ENCODE results near the gene TNFRSF11A. TPM values are rescaled to one million over a fixed set of nuclear protein-coding genes. Genes with fewer than 3 reads are reported as not detected.

Gene TNFRSF11A
- total and polyA plus RNA-seq, 7 experiments from 2014 or later: 0.16 to 22.2 (median 0.68) TPM; not detected in 2

DNA sequence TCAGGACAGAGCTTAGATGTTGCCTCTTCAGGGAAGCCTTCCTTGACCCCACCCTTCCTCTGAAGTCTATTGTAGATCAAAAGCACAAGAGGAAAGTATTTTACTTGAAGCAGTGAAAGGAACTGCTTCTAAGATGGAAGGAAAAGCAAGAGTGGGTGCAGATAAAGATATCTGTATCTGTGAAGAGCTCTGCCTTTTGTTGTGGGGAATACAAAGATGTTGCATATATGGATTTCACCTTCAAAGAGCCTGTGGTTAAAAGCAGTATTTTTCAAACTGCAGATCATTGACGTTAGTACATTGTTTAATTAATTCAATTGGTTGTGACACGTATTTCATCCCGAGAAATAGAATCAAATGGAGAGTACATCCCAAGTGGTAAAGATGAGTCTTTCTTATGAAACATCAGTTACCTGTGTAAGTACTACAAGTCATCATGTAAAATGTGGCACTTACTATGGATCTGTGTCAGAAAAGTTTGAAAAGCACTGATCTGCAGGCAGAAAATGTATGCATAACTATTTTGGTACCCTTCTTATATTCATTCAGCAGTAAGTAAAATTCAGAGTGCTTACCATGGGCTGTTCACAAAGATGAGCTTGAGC, 24.6 kb upstream of the TNFRSF11A start:
- Histone ChIP-seq H3K4me1 (ENCODE audit: control insufficient read depth in 2 of 2, insufficient read depth in 2 of 2, low read length in 2 of 2) (peaks cover 0 to 8% of the 10 kb centered on the region in 2 donors), H3K27me3 (ENCODE audit: control insufficient read depth in 2 of 2, insufficient read depth in 2 of 2, low read length in 2 of 2) (no peaks in the 10 kb centered on the region), H3K36me3 (ENCODE audit: control insufficient read depth in 2 of 3, insufficient read depth in 3 of 3, low read length in 3 of 3) (peaks cover 0 to 18% (median 12%) of the 10 kb centered on the region in 3 experiments), H3K27ac (ENCODE audit: low read depth, low read length) (no peak overlapping the region), H3K9me3 (ENCODE audit: control insufficient read depth in 2 of 3, low read length in 3 of 3) (no peaks in the 10 kb centered on the region), H3K4me3 (ENCODE audit: low read length) (no peak overlapping the region)
- ChIA-PET CTCF (interaction anchor here (1.0 to 1.4 kb wide), 2 partner anchors 118 to 125 kb away, joined by 4 to 5 read pairs; no protein-coding TSS in a partner anchor), POLR2A (interaction anchor here (0.6 kb wide), 1 partner anchor 121 kb away, joined by 3 read pairs; no protein-coding TSS in a partner anchor)
- Mint-ChIP-seq H3K4me1 (peaks cover 8 to 33% (median 30%) of the 10 kb centered on the region in 7 donors), H3K4me3 (peak overlapping the region in 6 of 10 donors; percentile 6 to 54 (median 26)), H3K27ac (peak overlapping the region in 8 of 9 donors; percentile 26 to 69 (median 52)), H3K9me3 (no peaks in the 10 kb centered on the region), H3K27me3 (no peaks in the 10 kb centered on the region), H3K36me3 (peaks cover 14 to 69% (median 47%) of the 10 kb centered on the region in 5 donors)
- ATAC-seq (peak; percentile 34), DNase-seq (peak in 5 of 9 donors; percentile 11 to 31 (median 18))
- intact Hi-C loops (cut with micrococcal nuclease): no loop called here

- no peaks in the 10 kb centered on the region for H3K27me3 ChIP-seq (ENCODE audit: control insufficient read depth in 2 of 2, insufficient read depth in 2 of 2, low read length in 2 of 2)
- peaks cover 0 to 19% (median 12%) of the 10 kb centered on the region in 3 experiments for H3K36me3 ChIP-seq (ENCODE audit: control insufficient read depth in 2 of 3, insufficient read depth in 3 of 3, low read length in 3 of 3)
- H3K27ac Mint-ChIP-seq: peak overlapping the region in 1 of 9 donors; percentile 55
- no peak overlapping the region for H3K27ac ChIP-seq (ENCODE audit: low read depth, low read length)
- H3K9me3 Mint-ChIP-seq: no peaks in the 10 kb centered on the region
- H3K4me3 Mint-ChIP-seq: no peak overlapping the region
- no peaks in the 10 kb centered on the region for H3K9me3 ChIP-seq (ENCODE audit: control insufficient read depth in 2 of 3, low read length in 3 of 3)
- H3K36me3 Mint-ChIP-seq: peaks cover 14 to 70% (median 47%) of the 10 kb centered on the region in 5 donors
- ChIA-PET CTCF (interaction anchor here (1.4 kb wide), 1 partner anchor 124 kb away, joined by 5 read pairs; no protein-coding TSS in a partner anchor), POLR2A (interaction anchor here (0.7 kb wide), 1 partner anchor 36 kb away, joined by 3 read pairs; no protein-coding TSS in a partner anchor)
- intact Hi-C loops (cut with micrococcal nuclease): no loop called here
- no peak overlapping the region for H3K4me3 ChIP-seq (ENCODE audit: low read length)
- ATAC-seq (no peak), DNase-seq (no peak)
- H3K4me1 ChIP-seq (ENCODE audit: control insufficient read depth in 2 of 2, insufficient read depth in 2 of 2, low read length in 2 of 2): peaks cover 0 to 8% of the 10 kb centered on the region in 2 donors
- no peaks in the 10 kb centered on the region for H3K27me3 Mint-ChIP-seq
- peaks cover 8 to 33% (median 30%) of the 10 kb centered on the region in 7 donors for H3K4me1 Mint-ChIP-seq
Observed at GRCh38 chr18:62301322-62301721, 23.8 kb upstream of the TNFRSF11A start.

- H3K27ac Mint-ChIP-seq: no peak overlapping the region
- H3K4me1 ChIP-seq (ENCODE audit: control insufficient read depth in 2 of 2, insufficient read depth in 2 of 2, low read length in 2 of 2): no peaks in the 10 kb centered on the region
- H3K27ac ChIP-seq (ENCODE audit: low read depth, low read length): no peak overlapping the region
- H3K9me3 Mint-ChIP-seq: peaks cover 0 to 4% (median 0%) of the 10 kb centered on the region in 11 donors
- DNase-seq (no peak), ATAC-seq (no peak)
- ChIA-PET POLR2A (no interaction called here), CTCF (no interaction called here)
- intact Hi-C loops (cut with micrococcal nuclease): no loop called here
- H3K36me3 Mint-ChIP-seq: peaks cover 0 to 10% (median 0%) of the 10 kb centered on the region in 5 donors
- peaks cover 0 to 18% (median 6%) of the 10 kb centered on the region in 5 donors for H3K27me3 Mint-ChIP-seq
- H3K9me3 ChIP-seq (ENCODE audit: control insufficient read depth in 2 of 3, low read length in 3 of 3): no peaks in the 10 kb centered on the region
- H3K36me3 ChIP-seq (ENCODE audit: control insufficient read depth in 2 of 3, insufficient read depth in 3 of 3, low read length in 3 of 3): no peaks in the 10 kb centered on the region
- no peak overlapping the region for H3K4me3 ChIP-seq (ENCODE audit: low read length)
- no peaks in the 10 kb centered on the region for H3K27me3 ChIP-seq (ENCODE audit: control insufficient read depth in 2 of 2, insufficient read depth in 2 of 2, low read length in 2 of 2)
- H3K4me1 Mint-ChIP-seq: peaks cover 0 to 2% (median 0%) of the 10 kb centered on the region in 7 donors
- H3K4me3 Mint-ChIP-seq: no peak overlapping the region
Observed at GRCh38 chr18:62312851-62313250, 12.3 kb upstream of the TNFRSF11A start.

GRCh38 chr18:62318228-62319180, 6.6 kb upstream of the TNFRSF11A start:
- H3K36me3 Mint-ChIP-seq: no peaks in the 10 kb centered on the region
- Histone ChIP-seq H3K4me1 (ENCODE audit: control insufficient read depth in 2 of 2, insufficient read depth in 2 of 2, low read length in 2 of 2) (no peaks in the 10 kb centered on the region), H3K27ac (ENCODE audit: low read depth, low read length) (no peak overlapping the region), H3K36me3 (ENCODE audit: control insufficient read depth in 2 of 3, insufficient read depth in 3 of 3, low read length in 3 of 3) (no peaks in the 10 kb centered on the region), H3K4me3 (ENCODE audit: low read length) (no peak overlapping the region), H3K27me3 (ENCODE audit: control insufficient read depth in 2 of 2, insufficient read depth in 2 of 2, low read length in 2 of 2) (no peaks in the 10 kb centered on the region), H3K9me3 (ENCODE audit: control insufficient read depth in 2 of 3, low read length in 3 of 3) (no peaks in the 10 kb centered on the region)
- intact Hi-C loops (cut with micrococcal nuclease): no loop called here
- peaks cover 9 to 52% (median 24%) of the 10 kb centered on the region in 5 donors for H3K27me3 Mint-ChIP-seq
- no peak overlapping the region for H3K4me3 Mint-ChIP-seq
- H3K27ac Mint-ChIP-seq: no peak overlapping the region
- DNase-seq: no peak
- ATAC-seq: no peak
- peaks cover 0 to 1% (median 0%) of the 10 kb centered on the region in 11 donors for H3K9me3 Mint-ChIP-seq
- H3K4me1 Mint-ChIP-seq: no peaks in the 10 kb centered on the region
- ChIA-PET POLR2A (no interaction called here), CTCF (no interaction called here)

GRCh38 chr18:62321201-62321600, 3.9 kb upstream of the TNFRSF11A start:
- no peaks in the 10 kb centered on the region for H3K9me3 ChIP-seq (ENCODE audit: control insufficient read depth in 2 of 3, low read length in 3 of 3)
- Mint-ChIP-seq H3K27me3 (peaks cover 21 to 61% (median 42%) of the 10 kb centered on the region in 5 donors), H3K4me1 (peaks cover 9 to 14% (median 11%) of the 10 kb centered on the region in 7 donors), H3K9me3 (peaks cover 0 to 4% (median 0%) of the 10 kb centered on the region in 11 donors), H3K4me3 (no peak overlapping the region), H3K36me3 (peaks cover 0 to 7% (median 0%) of the 10 kb centered on the region in 5 donors), H3K27ac (no peak overlapping the region)
- ATAC-seq (no peak), DNase-seq (no peak)
- ChIA-PET CTCF (interaction anchor here (0.7 kb wide), 1 partner anchor 236 kb away, joined by 3 read pairs; no protein-coding TSS in a partner anchor), POLR2A (no interaction called here)
- H3K4me3 ChIP-seq (ENCODE audit: low read length): no peak overlapping the region
- intact Hi-C loops (cut with micrococcal nuclease): loop anchor here in 1 of 2 donors (10.0 kb wide), 1 partner anchor 394 kb away; the partner anchor contains the start of gene PHLPP1
- H3K27me3 ChIP-seq (ENCODE audit: control insufficient read depth in 2 of 2, insufficient read depth in 2 of 2, low read length in 2 of 2): peaks cover 0 to 7% of the 10 kb centered on the region in 2 donors
- H3K4me1 ChIP-seq (ENCODE audit: control insufficient read depth in 2 of 2, insufficient read depth in 2 of 2, low read length in 2 of 2): peaks cover 8 to 9% of the 10 kb centered on the region in 2 donors
- no peak overlapping the region for H3K27ac ChIP-seq (ENCODE audit: low read depth, low read length)
- H3K36me3 ChIP-seq (ENCODE audit: control insufficient read depth in 2 of 3, insufficient read depth in 3 of 3, low read length in 3 of 3): no peaks in the 10 kb centered on the region

DNA sequence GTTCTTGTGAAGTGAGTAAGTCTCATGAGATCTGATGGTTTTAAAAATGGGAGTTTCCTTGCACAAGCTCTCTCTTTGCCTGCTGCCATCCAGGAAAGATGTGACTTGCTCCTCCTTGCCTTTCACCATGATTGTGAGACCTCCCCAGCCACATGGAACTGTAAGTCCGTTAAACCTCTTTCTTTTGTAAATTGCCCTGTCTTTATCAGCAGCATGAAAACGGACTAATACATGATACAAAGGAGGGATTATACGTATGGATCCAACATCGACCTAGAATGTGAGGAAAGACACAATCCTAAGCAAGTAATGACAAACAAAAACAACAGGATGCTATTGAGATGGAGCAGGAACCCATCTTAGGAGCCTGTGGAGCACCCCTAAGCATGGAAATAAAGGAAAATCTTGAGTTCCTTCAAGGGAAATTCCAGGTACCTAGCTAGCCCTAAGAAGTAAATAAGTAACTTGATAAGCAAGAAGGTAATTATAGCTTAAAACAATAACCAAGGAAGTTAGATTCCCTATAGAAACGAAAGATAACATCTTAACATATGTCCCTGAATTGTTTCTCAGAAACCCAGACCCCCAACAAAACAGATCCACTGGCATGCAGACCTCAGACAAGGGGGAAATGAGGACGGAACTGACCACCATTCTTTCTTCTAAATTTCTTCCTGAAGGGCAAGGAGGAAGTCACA, 1.5 kb upstream of the TNFRSF11A start:
- Histone ChIP-seq H3K4me1 (ENCODE audit: control insufficient read depth in 2 of 2, insufficient read depth in 2 of 2, low read length in 2 of 2) (peaks cover 12 to 14% of the 10 kb centered on the region in 2 donors), H3K27me3 (ENCODE audit: control insufficient read depth in 2 of 2, insufficient read depth in 2 of 2, low read length in 2 of 2) (peaks cover 12 to 20% of the 10 kb centered on the region in 2 donors), H3K36me3 (ENCODE audit: control insufficient read depth in 2 of 3, insufficient read depth in 3 of 3, low read length in 3 of 3) (no peaks in the 10 kb centered on the region), H3K9me3 (ENCODE audit: control insufficient read depth in 2 of 3, low read length in 3 of 3) (no peaks in the 10 kb centered on the region), H3K4me3 (ENCODE audit: low read length) (no peak overlapping the region), H3K27ac (ENCODE audit: low read depth, low read length) (no peak overlapping the region)
- Mint-ChIP-seq H3K4me1 (peaks cover 11 to 38% (median 23%) of the 10 kb centered on the region in 7 donors), H3K36me3 (peaks cover 0 to 7% (median 0%) of the 10 kb centered on the region in 5 donors), H3K9me3 (peaks cover 0 to 3% (median 0%) of the 10 kb centered on the region in 11 donors), H3K27me3 (peaks cover 43 to 64% (median 55%) of the 10 kb centered on the region in 5 donors), H3K4me3 (peak overlapping the region in 9 of 10 donors; percentile 37 to 88 (median 69)), H3K27ac (peak overlapping the region in 1 of 9 donors; percentile 62)
- CTCF ChIA-PET: interaction anchor here (0.8 to 1.1 kb wide), 3 partner anchors 16 to 98 kb away, joined by 3 to 4 read pairs (median 3); no protein-coding TSS in a partner anchor
- DNase-seq (no peak), ATAC-seq (no peak)
- POLR2A ChIA-PET: no interaction called here
- intact Hi-C loops (cut with micrococcal nuclease): loop anchor here (2.0 to 10.0 kb wide), 4 partner anchors 137 to 659 kb away; partner anchors contain the start of genes PHLPP1 (in 2 of the 2), PIGN (in 1 of the 2) and RELCH (in 1 of the 2)
